HCT116 (cell line): ENCODE results near the gene CACNB1. TPM values are rescaled to one million over a fixed set of nuclear protein-coding genes. Genes with fewer than 3 reads are reported as not detected.

Source experiments
- ATAC-seq: fragments of 200-7000 bp; cut with Tn5 transposase; 2 replicates; pipeline ENCODE4 v1.9.1; 2020; ENCODE audit warnings: mild to moderate bottlenecking, moderate library complexity
- BruUV-seq: library from RNA; stranded (reverse); fragments of 400-500 nt; replicated peaks from 2 replicates; lab custom pipeline; 2021; lab: Mats Ljungman, UMichigan
- CTCF ChIA-PET: fragments of 300-600 bp; sonication (Branson Sonifier 250); formaldehyde crosslinking; loops from one replicate; lab custom pipeline; 2021; ENCODE audit warnings: antibody characterized with exemption; lab: Charles Lee
- POLR2A ChIA-PET: fragments of 300-600, 350-600 bp; sonication (Branson Sonifier 250); formaldehyde crosslinking; loops from one replicate; lab custom pipeline; 2021; ENCODE audit warnings: antibody characterized with exemption; lab: Charles Lee
- RAD21 ChIA-PET, 2 experiments: fragments of 300-600 bp; sonication (Branson Sonifier 250); formaldehyde crosslinking; loops; one replicate each; lab custom pipeline; 2023; ENCODE audit warnings: low total read pairs in 2 of 2; ENCODE audit not compliant: uncharacterized antibody in 2 of 2, unreplicated experiment in 2 of 2, low non-redundant PET in 1 of 2; lab: Charles Lee
- DNase-seq: peaks from one replicate; pipeline ENCODE4 v3.0.0-alpha.2; 2010; ENCODE audit warnings: low read depth, low spot score
- H2AFZ ChIP-seq: fragments of 200-600 bp; shearing (Covaris generic), sonication (generic); 2 replicates; pipeline ENCODE4 v1.6.1; 2017; ENCODE audit warnings: low read depth, mixed run types, mixed read lengths, antibody characterized with exemption, low read length; ENCODE audit not compliant: poor library complexity, severe bottlenecking
- H3K27ac ChIP-seq: 2 replicates; pipeline ENCODE4 v1.5.1; 2012; ENCODE audit warnings: low read depth, low read length
- H3K27me3 ChIP-seq: fragments of 200-600 bp; sonication (generic); 2 replicates; pipeline ENCODE4 v1.6.1; 2016; ENCODE audit warnings: mixed run types, low read length, mixed read lengths; ENCODE audit not compliant: insufficient read depth
- H3K36me3 ChIP-seq, 2 experiments: fragments of 200-500 bp in 1 of 2; fragments of 200-600 bp in 1 of 2; sonication (Bioruptor generic) in 1 of 2; sonication (generic) in 1 of 2; 2 replicates each; pipeline versions ENCODE4 v1.5.1 to v1.6.1; 2014 to 2016; ENCODE audit warnings: low read length in 2 of 2, inconsistent platforms in 1 of 2, mixed read lengths in 1 of 2, mixed run types in 1 of 2; ENCODE audit not compliant: insufficient read depth in 2 of 2, control insufficient read depth in 1 of 2
- H3K4me1 ChIP-seq, 2 experiments: fragments of 200-600 bp in 1 of 2; sonication (generic) in 1 of 2; 2 replicates each; pipeline versions ENCODE4 v1.5.1 to v1.6.1; 2012 to 2017; ENCODE audit warnings: low read length in 2 of 2, inconsistent platforms in 1 of 2, mild to moderate bottlenecking in 1 of 2, mixed read lengths in 1 of 2, mixed run types in 1 of 2, moderate library complexity in 1 of 2; ENCODE audit not compliant: insufficient read depth in 2 of 2, control insufficient read depth in 1 of 2
- H3K4me2 ChIP-seq: fragments of 200-600 bp; sonication (generic); 2 replicates; pipeline ENCODE4 v1.6.1; 2017; ENCODE audit warnings: mixed run types, low read length, mixed read lengths
- H3K4me3 ChIP-seq, 2 experiments: fragments of 200-600 bp in 1 of 2; sonication (generic) in 1 of 2; replicated peaks in 1 of 2; 2 replicates each; pipeline ENCODE4 v1.5.1; 2011 to 2016; ENCODE audit warnings: low read length in 2 of 2, control low read depth in 1 of 2, low read depth in 1 of 2, mild to moderate bottlenecking in 1 of 2, mixed read lengths in 1 of 2, mixed run types in 1 of 2
- H3K79me2 ChIP-seq: fragments of 200-600 bp; sonication (generic); 2 replicates; pipeline ENCODE4 v1.6.1; 2017; ENCODE audit warnings: mild to moderate bottlenecking, mixed run types, low read length, moderate library complexity, mixed read lengths; ENCODE audit not compliant: insufficient read depth
- H3K9ac ChIP-seq: fragments of 200-600 bp; sonication (generic); 2 replicates; pipeline ENCODE4 v1.6.1; 2016; ENCODE audit warnings: low read length, mixed read lengths
- H3K9me2 ChIP-seq: fragments of 200-600 bp; sonication (generic), shearing (Covaris generic); 2 replicates; pipeline ENCODE4 v1.6.1; 2017; ENCODE audit warnings: mixed run types, mild to moderate bottlenecking, moderate library complexity; ENCODE audit not compliant: insufficient read depth
- H3K9me3 ChIP-seq, 2 experiments: fragments of 200-500 bp in 1 of 2; fragments of 200-600 bp in 1 of 2; sonication (Bioruptor generic) in 1 of 2; sonication (generic) in 1 of 2; 2 replicates each; pipeline ENCODE4 v1.6.1; 2014 to 2017; ENCODE audit warnings: low read length in 2 of 2, mixed read lengths in 2 of 2, inconsistent platforms in 1 of 2, low read depth in 1 of 2, mild to moderate bottlenecking in 1 of 2, mixed run types in 1 of 2, moderate library complexity in 1 of 2; ENCODE audit not compliant: control insufficient read depth in 1 of 2, insufficient read depth in 1 of 2
- H4K20me1 ChIP-seq: fragments of 200-600 bp; sonication (generic), shearing (Covaris generic); 2 replicates; pipeline ENCODE4 v1.6.1; 2017; ENCODE audit warnings: mixed run types, mild to moderate bottlenecking, moderate library complexity; ENCODE audit not compliant: insufficient read depth
- CEBPB ChIP-seq: IDR thresholded peaks from 2 replicates; pipeline ENCODE4 v1.6.1; 2012; ENCODE audit warnings: low read depth
- CTCF ChIP-seq, 3 experiments: fragments of 200-600 bp in 1 of 3; sonication (generic) in 1 of 3; IDR thresholded peaks in 2 of 3; conservative IDR thresholded peaks in 1 of 3; 2 replicates each; pipeline ENCODE4 v1.5.1; 2012 to 2017; ENCODE audit warnings: low read depth in 2 of 3, low read length in 2 of 3, antibody characterized with exemption in 1 of 3, borderline replicate concordance in 1 of 3, control low read depth in 1 of 3, mild to moderate bottlenecking in 1 of 3, mixed read lengths in 1 of 3, mixed run types in 1 of 3, moderate library complexity in 1 of 3; ENCODE audit not compliant: insufficient read depth in 1 of 3
- ELF1 ChIP-seq: IDR thresholded peaks from 2 replicates; pipeline ENCODE4 v1.6.1; 2012; ENCODE audit warnings: low read depth, borderline replicate concordance
- EZH2 ChIP-seq: fragments of 200-600 bp; sonication (generic); IDR thresholded peaks from 2 replicates; pipeline ENCODE4 v1.6.1; 2017; ENCODE audit warnings: antibody characterized with exemption, mixed run types
- EZH2phosphoT487 ChIP-seq: fragments of 200-600 bp; IDR thresholded peaks from 2 replicates; pipeline ENCODE4 v1.6.1; 2018; ENCODE audit warnings: antibody characterized with exemption, borderline replicate concordance
- FOSL1 ChIP-seq: IDR thresholded peaks from 2 replicates; pipeline ENCODE4 v1.6.1; 2012; ENCODE audit warnings: low read depth
- MAX ChIP-seq: IDR thresholded peaks from 2 replicates; pipeline ENCODE4 v1.6.1; 2012
- POLR2AphosphoS5 ChIP-seq: IDR thresholded peaks from 2 replicates; pipeline ENCODE4 v1.6.1; 2011; ENCODE audit warnings: mild to moderate bottlenecking, low read depth, low read length, moderate library complexity
- RAD21 ChIP-seq: IDR thresholded peaks from 2 replicates; pipeline ENCODE4 v1.6.1; 2012; ENCODE audit warnings: low read depth, mild to moderate bottlenecking
- SP1 ChIP-seq: IDR thresholded peaks from 2 replicates; pipeline ENCODE4 v1.6.1; 2012; ENCODE audit warnings: low read depth
- SRF ChIP-seq: IDR thresholded peaks from 2 replicates; pipeline ENCODE4 v1.6.1; 2012; ENCODE audit warnings: low read depth
- TCF7L2 ChIP-seq: IDR thresholded peaks from 2 replicates; pipeline ENCODE4 v1.7.0; 2011; ENCODE audit warnings: borderline replicate concordance, inconsistent platforms; ENCODE audit not compliant: insufficient read depth, insufficient read length; ENCODE audit errors: extremely low read depth
- ZBTB33 ChIP-seq: IDR thresholded peaks from 2 replicates; pipeline ENCODE4 v1.6.1; 2011; ENCODE audit warnings: mild to moderate bottlenecking, low read length, moderate library complexity; ENCODE audit not compliant: insufficient replicate concordance; ENCODE audit errors: extremely low read depth
- ZFX ChIP-seq: fragments of 450-650 bp; IDR thresholded peaks from 2 replicates; pipeline ENCODE4 v1.6.1; 2017
- intact Hi-C: fragments of 100-400 bp; cut with micrococcal nuclease; formaldehyde crosslinking; loops from 2 replicates; pipeline ENCODE4 v1.10.0; 2022
- total RNA-seq: library from RNA; stranded (reverse); gene quantifications from one replicate; pipeline ENCODE4 v1.2.1, GENCODE V29; 2021; ENCODE audit not compliant: unreplicated experiment
- TF ChIP-seq, protein P1 (sequence below): IDR thresholded peaks from 2 replicates; pipeline ENCODE4 v1.6.1; 2012

The CACNB1 gene
- total RNA-seq, 1 experiment from 2014 or later, result 13.0 TPM

DNA sequence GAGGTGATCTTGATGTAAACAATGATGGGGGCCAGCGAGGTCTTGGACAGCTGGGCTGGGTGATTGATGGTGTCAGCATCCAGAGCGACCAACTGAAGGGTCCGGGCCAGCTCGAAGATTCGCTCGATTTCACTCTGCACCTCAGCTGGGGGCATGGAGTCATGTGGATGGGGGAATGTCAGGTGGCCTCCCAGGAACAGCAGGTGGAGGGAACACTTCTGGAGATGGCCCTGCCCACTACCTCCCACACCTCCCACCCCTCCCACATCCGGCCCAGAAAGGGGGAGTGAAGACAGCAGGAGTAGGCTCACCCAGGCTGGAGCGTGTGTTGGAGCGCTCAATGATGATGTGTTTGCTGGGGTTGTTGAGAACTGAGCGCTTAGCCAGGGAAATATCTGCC is 13.7 kb downstream of the CACNB1 start (continued):
- TF ChIP-seq ZBTB33, result no peak
- TF ChIP-seq, protein P1, sequence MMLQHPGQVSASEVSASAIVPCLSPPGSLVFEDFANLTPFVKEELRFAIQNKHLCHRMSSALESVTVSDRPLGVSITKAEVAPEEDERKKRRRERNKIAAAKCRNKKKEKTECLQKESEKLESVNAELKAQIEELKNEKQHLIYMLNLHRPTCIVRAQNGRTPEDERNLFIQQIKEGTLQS, result no peak
- TF ChIP-seq RAD21, result no peak

- Histone ChIP-seq H3K27me3 (no peaks in the 10 kb centered on the region), H3K4me1 (peaks cover 4 to 10% of the 10 kb centered on the region in 2 experiments; a peak in 3 of 4 replicates), H3K4me2 (no peak overlapping the region), H3K4me3 (no peak overlapping the region), H3K79me2 (no peaks in the 10 kb centered on the region), H3K9ac (no peak overlapping the region), H2AFZ (no peak overlapping the region), H3K9me3 (no peaks in the 10 kb centered on the region), H3K36me3 (peaks cover 12 to 29% of the 10 kb centered on the region in 2 experiments; a peak in 3 of 4 replicates), H4K20me1 (no peaks in the 10 kb centered on the region), H3K9me2 (no peaks in the 10 kb centered on the region), H3K27ac (no peak overlapping the region)
- DNase-seq (no peak), ATAC-seq (no peak)
- CTCF ChIA-PET, result interaction anchor here (1.0 kb wide), 1 partner anchor 8 kb away, joined by 8 read pairs; no protein-coding TSS in a partner anchor
- POLR2A ChIA-PET, result interaction anchor here (0.6 kb wide), 1 partner anchor 22 kb away, joined by 4 read pairs; no protein-coding TSS in a partner anchor
- RAD21 ChIA-PET, result no interaction called here
- intact Hi-C loops, result no loop called here
- no TSS peak for BruUV-seq
- TF ChIP-seq EZH2phosphoT487 (no peak), MAX (no peak), CEBPB (no peak), EZH2 (no peak), ZBTB33 (no peak), CTCF (IDR thresholded peaks at IDR 0.05 in 2 of 3, conservative IDR thresholded peaks at IDR 0.05 in 1 of 3; ENCODE audit: borderline replicate concordance in 1 of 3, insufficient read depth in 1 of 3, low read depth in 2 of 3, low read length in 2 of 3) (no peak), TCF7L2 (no peak), ZFX (no peak), SP1 (no peak), FOSL1 (no peak), SRF (no peak), POLR2AphosphoS5 (no peak), ELF1 (no peak)
Measured at GRCh38 chr17:39183045-39183444, 14.4 kb downstream of the CACNB1 start.
